WI38 (cell line): ENCODE measurements around the gene VAMP1.

Experiments
- H3K4me3 ChIP-seq: 2 replicates; pipeline ENCODE4 v1.5.1; 2011; ENCODE audit warnings: low read depth, mild to moderate bottlenecking, control low read depth, low read length
- CTCF ChIP-seq: IDR thresholded peaks from 2 replicates; pipeline ENCODE4 v1.5.1; 2012; ENCODE audit warnings: low read depth, mild to moderate bottlenecking, control low read depth, low read length

Gene VAMP1

GRCh38 chr12:6466184-6466573 lies 4.3 kb downstream of the VAMP1 start:
- TF ChIP-seq CTCF = no peak
- H3K4me3 ChIP-seq = no peak overlapping the region

GRCh38 chr12:6465467-6466183 lies 4.9 kb downstream of the VAMP1 start:
- no peak overlapping the region for H3K4me3 ChIP-seq
- TF ChIP-seq CTCF = peak; percentile 97

- H3K4me3 ChIP-seq = no peak overlapping the region
- TF ChIP-seq CTCF = no peak
Measured at GRCh38 chr12:6464531-6464930, 5.9 kb downstream of the VAMP1 start.

- no peak overlapping the region for H3K4me3 ChIP-seq
- TF ChIP-seq CTCF = no peak
Measured at GRCh38 chr12:6463858-6464257, 6.6 kb downstream of the VAMP1 start.

GRCh38 chr12:6463216-6463615 lies 7.3 kb downstream of the VAMP1 start:
- no peak for TF ChIP-seq CTCF
- no peak overlapping the region for H3K4me3 ChIP-seq

- no peak overlapping the region for H3K4me3 ChIP-seq
- TF ChIP-seq CTCF = no peak
Measured at GRCh38 chr12:6462234-6462995, 8.1 kb downstream of the VAMP1 start.

- TF ChIP-seq CTCF = no peak
Measured at GRCh38 chr12:6461401-6462233, 8.9 kb downstream of the VAMP1 start.

More at GRCh38 chr12:6461401-6462233, 8.9 kb downstream of the VAMP1 start:
- no peak overlapping the region for H3K4me3 ChIP-seq
